OCI-LY7 (cell line): ENCODE data around the gene MTMR2. TPM values are rescaled to one million over a fixed set of nuclear protein-coding genes. Genes with fewer than 3 reads are reported as not detected.

ENCODE experiments used
- BruUV-seq: library from RNA; stranded (reverse); fragments of 400-500 nt; replicated peaks from 2 replicates; lab custom pipeline; 2021; lab: Mats Ljungman, UMichigan
- CTCF ChIA-PET: fragments of 300-600 bp; sonication (Branson Sonifier 250); formaldehyde crosslinking; loops from one replicate; lab custom pipeline; 2022; ENCODE audit warnings: antibody characterized with exemption; ENCODE audit not compliant: unreplicated experiment; lab: Charles Lee
- POLR2A ChIA-PET: fragments of 300-600 bp; sonication (Branson Sonifier 250); formaldehyde crosslinking; loops from one replicate; lab custom pipeline; 2022; ENCODE audit warnings: antibody characterized with exemption; lab: Charles Lee
- DNase-seq: peaks from one replicate; pipeline ENCODE4 v3.0.0-alpha.2; 2015; ENCODE audit warnings: low spot score
- H2AFZ ChIP-seq: fragments of 200-600 bp; sonication (generic), shearing (Covaris generic); 2 replicates; pipeline ENCODE4 v1.6.1; 2014; ENCODE audit warnings: mild to moderate bottlenecking, antibody characterized with exemption, low read length, moderate library complexity
- H3K27ac ChIP-seq: fragments of 200-600 bp; sonication (generic); 2 replicates; pipeline ENCODE4 v1.5.1; 2014; ENCODE audit warnings: mixed run types, low read depth, mild to moderate bottlenecking, moderate library complexity, low read length, inconsistent platforms; ENCODE audit not compliant: poor library complexity, severe bottlenecking
- H3K36me3 ChIP-seq: fragments of 200-600 bp; sonication (generic); 2 replicates; pipeline ENCODE4 v1.6.1; 2014; ENCODE audit warnings: mild to moderate bottlenecking, antibody characterized with exemption, low read length, moderate library complexity, mixed read lengths; ENCODE audit not compliant: insufficient read depth
- H3K4me1 ChIP-seq: fragments of 200-600 bp; sonication (generic); 2 replicates; pipeline ENCODE4 v1.5.1; 2014; ENCODE audit warnings: mild to moderate bottlenecking, low read length; ENCODE audit not compliant: insufficient read depth, poor library complexity, severe bottlenecking
- H3K4me2 ChIP-seq: fragments of 200-600 bp; sonication (generic); 2 replicates; pipeline ENCODE4 v1.6.1; 2014; ENCODE audit warnings: mild to moderate bottlenecking, low read length
- H3K4me3 ChIP-seq: fragments of 200-600 bp; sonication (generic); 2 replicates; pipeline ENCODE4 v1.5.1; 2014; ENCODE audit warnings: mild to moderate bottlenecking, low read depth, low read length; ENCODE audit not compliant: poor library complexity, severe bottlenecking
- H3K79me2 ChIP-seq: fragments of 200-600 bp; sonication (generic); 2 replicates; pipeline ENCODE4 v1.6.1; 2016; ENCODE audit warnings: low read depth, mild to moderate bottlenecking, low read length, moderate library complexity, mixed read lengths; ENCODE audit not compliant: insufficient read depth
- H3K9me2 ChIP-seq: fragments of 200-600 bp; sonication (generic); 2 replicates; pipeline ENCODE4 v1.6.1; 2016; ENCODE audit warnings: mild to moderate bottlenecking, low read length, mixed read lengths; ENCODE audit not compliant: insufficient read depth
- H3K9me3 ChIP-seq: fragments of 200-600 bp; sonication (generic); 2 replicates; pipeline ENCODE4 v1.6.1; 2014; ENCODE audit warnings: mild to moderate bottlenecking, mixed run types, low read length, mixed read lengths
- H4K20me1 ChIP-seq: fragments of 200-600 bp; sonication (generic); 2 replicates; pipeline ENCODE4 v1.6.1; 2014; ENCODE audit warnings: mild to moderate bottlenecking, antibody characterized with exemption, low read length, moderate library complexity, mixed read lengths; ENCODE audit not compliant: insufficient read depth
- CTCF ChIP-seq: fragments of 200-600 bp; sonication (generic); conservative IDR thresholded peaks from 2 replicates; pipeline ENCODE4 v1.5.1; 2014; ENCODE audit warnings: mild to moderate bottlenecking, antibody characterized with exemption, low read length, moderate library complexity, mixed read lengths
- EZH2phosphoT487 ChIP-seq: fragments of 200-600 bp; sonication (generic); IDR thresholded peaks from 2 replicates; pipeline ENCODE4 v1.6.1; 2018; ENCODE audit warnings: low read depth, borderline replicate concordance, mild to moderate bottlenecking, mixed run types, antibody characterized with exemption, low read length, moderate library complexity, mixed read lengths
- intact Hi-C: fragments of 100-400 bp; cut with micrococcal nuclease; formaldehyde crosslinking; loops from one replicate; pipeline ENCODE4 v1.10.0; 2022; ENCODE audit not compliant: unreplicated experiment
- total RNA-seq, 2 experiments: library from RNA; depleted of rRNA in 1 of 2; stranded (reverse); fragments of >200 nt in 1 of 2; shearing (Covaris generic) in 1 of 2; gene quantifications; 2 replicates each; pipeline ENCODE4 v1.2.3, GENCODE V29; 2014 to 2022

The MTMR2 gene
- total RNA-seq, 2 experiments from 2014 or later, result 0.79 to 13.0 TPM

- H3K4me1 ChIP-seq, result no peaks in the 10 kb centered on the region
- H3K36me3 ChIP-seq, result peaks cover 56% of the 10 kb centered on the region
- no peak overlapping the region for H2AFZ ChIP-seq
- no peak overlapping the region for H3K4me2 ChIP-seq
- BruUV-seq, result no TSS peak
- intact Hi-C loops, result loop anchor here (10.0 kb wide), 2 partner anchors 415 to 445 kb away; no protein-coding TSS in a partner anchor
- no peak overlapping the region for H3K27ac ChIP-seq
- DNase-seq, result no peak
- H4K20me1 ChIP-seq, result peaks cover 7% of the 10 kb centered on the region; the same call in 1 of the 2 replicates
- H3K9me3 ChIP-seq, result no peaks in the 10 kb centered on the region
- H3K9me2 ChIP-seq, result no peaks in the 10 kb centered on the region
- no peak overlapping the region for H3K4me3 ChIP-seq
- ChIA-PET POLR2A (interaction anchor here (0.7 to 1.0 kb wide), 2 partner anchors 10 to 19 kb away, joined by 3 to 4 read pairs; partner anchors contain the start of gene FAM76B), CTCF (no interaction called here)
- peaks cover 34% of the 10 kb centered on the region for H3K79me2 ChIP-seq
- no peak for TF ChIP-seq CTCF
- no peak for TF ChIP-seq EZH2phosphoT487
Observed at GRCh38 chr11:95799546-95799945, 124.4 kb downstream of the MTMR2 start.

- intact Hi-C loops, result loop anchor here (10.0 kb wide), 2 partner anchors 418 to 448 kb away; no protein-coding TSS in a partner anchor
- ChIA-PET POLR2A (no interaction called here), CTCF (no interaction called here)
- Histone ChIP-seq H2AFZ (no peak overlapping the region), H3K9me2 (no peaks in the 10 kb centered on the region), H3K79me2 (peaks cover 65% of the 10 kb centered on the region), H3K4me2 (no peak overlapping the region), H4K20me1 (peaks cover 23% of the 10 kb centered on the region), H3K27ac (no peak overlapping the region), H3K9me3 (no peaks in the 10 kb centered on the region), H3K36me3 (peaks cover 34% of the 10 kb centered on the region), H3K4me1 (peaks cover 14% of the 10 kb centered on the region), H3K4me3 (no peak overlapping the region)
- BruUV-seq, result no TSS peak
- no peak for TF ChIP-seq CTCF
- no peak for TF ChIP-seq EZH2phosphoT487
- no peak for DNase-seq
Observed at GRCh38 chr11:95796501-95796900, 127.4 kb downstream of the MTMR2 start.

- Histone ChIP-seq H3K4me3 (no peak overlapping the region), H3K9me2 (no peaks in the 10 kb centered on the region), H4K20me1 (peaks cover 27% of the 10 kb centered on the region), H3K9me3 (no peaks in the 10 kb centered on the region), H3K27ac (no peak overlapping the region), H3K79me2 (peaks cover 72% of the 10 kb centered on the region), H3K4me2 (no peak overlapping the region), H2AFZ (no peak overlapping the region), H3K36me3 (peaks cover 27% of the 10 kb centered on the region), H3K4me1 (peaks cover 18% of the 10 kb centered on the region)
- intact Hi-C loops, result loop anchor here (10.0 kb wide), 2 partner anchors 419 to 449 kb away; no protein-coding TSS in a partner anchor
- DNase-seq, result no peak
- no TSS peak for BruUV-seq
- POLR2A ChIA-PET, result interaction anchor here (0.6 to 0.9 kb wide), 3 partner anchors 534 to 1200 kb away, joined by 3 to 5 read pairs (median 3); no protein-coding TSS in a partner anchor
- TF ChIP-seq EZH2phosphoT487 (no peak), CTCF (no peak)
- CTCF ChIA-PET, result no interaction called here
Observed at GRCh38 chr11:95795627-95796295, 128.1 kb downstream of the MTMR2 start.
